ENCODE results near the gene SIGLEC5.

SIGLEC5 gene

DNA sequence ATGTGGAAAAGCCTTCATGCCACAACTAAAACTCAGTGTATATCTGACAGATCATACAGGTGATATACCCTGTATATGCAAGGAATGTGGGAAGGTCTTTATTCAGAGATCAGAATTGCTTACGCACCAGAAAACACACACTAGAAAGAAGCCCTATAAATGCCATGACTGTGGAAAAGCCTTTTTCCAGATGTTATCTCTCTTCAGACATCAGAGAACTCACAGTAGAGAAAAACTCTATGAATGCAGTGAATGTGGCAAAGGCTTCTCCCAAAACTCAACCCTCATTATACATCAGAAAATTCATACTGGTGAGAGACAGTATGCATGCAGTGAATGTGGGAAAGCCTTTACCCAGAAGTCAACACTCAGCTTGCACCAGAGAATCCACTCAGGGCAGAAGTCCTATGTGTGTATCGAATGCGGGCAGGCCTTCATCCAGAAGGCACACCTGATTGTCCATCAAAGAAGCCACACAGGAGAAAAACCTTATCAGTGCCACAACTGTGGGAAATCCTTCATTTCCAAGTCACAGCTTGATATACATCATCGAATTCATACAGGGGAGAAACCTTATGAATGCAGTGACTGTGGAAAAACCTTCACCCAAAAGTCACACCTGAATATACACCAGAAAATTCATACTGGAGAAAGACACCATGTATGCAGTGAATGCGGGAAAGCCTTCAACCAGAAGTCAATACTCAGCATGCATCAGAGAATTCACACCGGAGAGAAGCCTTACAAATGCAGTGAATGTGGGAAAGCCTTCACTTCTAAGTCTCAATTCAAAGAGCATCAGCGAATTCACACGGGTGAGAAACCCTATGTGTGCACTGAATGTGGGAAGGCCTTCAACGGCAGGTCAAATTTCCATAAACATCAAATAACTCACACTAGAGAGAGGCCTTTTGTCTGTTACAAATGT, 42.7 kb downstream of the SIGLEC5 start:
- Histone ChIP-seq H3K27me3 (no peaks in the 10 kb centered on the region), H3K27ac (no peak overlapping the region), H3K4me3 (ENCODE audit: low read depth in 1 of 2, low read length in 1 of 2) (no peak overlapping the region), H3K9me3 (peaks cover 5% of the 10 kb centered on the region), H3K36me3 (no peaks in the 10 kb centered on the region), H3K4me1 (ENCODE audit: control insufficient read depth in 1 of 2, insufficient read depth in 1 of 2, low read depth in 1 of 2, low read length in 1 of 2) (peaks cover 20 to 26% of the 10 kb centered on the region in 2 experiments)
- TF ChIP-seq, protein P1, sequence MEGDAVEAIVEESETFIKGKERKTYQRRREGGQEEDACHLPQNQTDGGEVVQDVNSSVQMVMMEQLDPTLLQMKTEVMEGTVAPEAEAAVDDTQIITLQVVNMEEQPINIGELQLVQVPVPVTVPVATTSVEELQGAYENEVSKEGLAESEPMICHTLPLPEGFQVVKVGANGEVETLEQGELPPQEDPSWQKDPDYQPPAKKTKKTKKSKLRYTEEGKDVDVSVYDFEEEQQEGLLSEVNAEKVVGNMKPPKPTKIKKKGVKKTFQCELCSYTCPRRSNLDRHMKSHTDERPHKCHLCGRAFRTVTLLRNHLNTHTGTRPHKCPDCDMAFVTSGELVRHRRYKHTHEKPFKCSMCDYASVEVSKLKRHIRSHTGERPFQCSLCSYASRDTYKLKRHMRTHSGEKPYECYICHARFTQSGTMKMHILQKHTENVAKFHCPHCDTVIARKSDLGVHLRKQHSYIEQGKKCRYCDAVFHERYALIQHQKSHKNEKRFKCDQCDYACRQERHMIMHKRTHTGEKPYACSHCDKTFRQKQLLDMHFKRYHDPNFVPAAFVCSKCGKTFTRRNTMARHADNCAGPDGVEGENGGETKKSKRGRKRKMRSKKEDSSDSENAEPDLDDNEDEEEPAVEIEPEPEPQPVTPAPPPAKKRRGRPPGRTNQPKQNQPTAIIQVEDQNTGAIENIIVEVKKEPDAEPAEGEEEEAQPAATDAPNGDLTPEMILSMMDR (IDR thresholded peaks at IDR 0.05) = no peak

DNA sequence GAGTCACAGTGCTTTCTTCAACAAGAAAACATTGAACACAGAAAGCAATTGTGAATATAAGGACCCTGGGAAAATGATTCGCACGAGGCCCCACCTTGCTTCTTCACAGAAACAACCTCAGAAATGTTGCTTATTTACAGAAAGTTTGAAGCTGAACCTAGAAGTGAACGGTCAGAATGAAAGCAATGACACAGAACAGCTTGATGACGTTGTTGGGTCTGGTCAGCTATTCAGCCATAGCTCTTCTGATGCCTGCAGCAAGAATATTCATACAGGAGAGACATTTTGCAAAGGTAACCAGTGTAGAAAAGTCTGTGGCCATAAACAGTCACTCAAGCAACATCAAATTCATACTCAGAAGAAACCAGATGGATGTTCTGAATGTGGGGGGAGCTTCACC, 43.4 kb downstream of the SIGLEC5 start:
- H3K4me3 ChIP-seq (ENCODE audit: low read depth in 1 of 2, low read length in 1 of 2) = no peak overlapping the region
- H3K9me3 ChIP-seq = peaks cover 5% of the 10 kb centered on the region
- TF ChIP-seq, protein P1 (IDR thresholded peaks at IDR 0.05) = no peak
- no peaks in the 10 kb centered on the region for H3K36me3 ChIP-seq
- H3K27me3 ChIP-seq = no peaks in the 10 kb centered on the region
- H3K27ac ChIP-seq = peak overlapping the region; percentile 61
- H3K4me1 ChIP-seq (ENCODE audit: control insufficient read depth in 1 of 2, insufficient read depth in 1 of 2, low read depth in 1 of 2, low read length in 1 of 2) = peaks cover 20 to 26% of the 10 kb centered on the region in 2 experiments

DNA sequence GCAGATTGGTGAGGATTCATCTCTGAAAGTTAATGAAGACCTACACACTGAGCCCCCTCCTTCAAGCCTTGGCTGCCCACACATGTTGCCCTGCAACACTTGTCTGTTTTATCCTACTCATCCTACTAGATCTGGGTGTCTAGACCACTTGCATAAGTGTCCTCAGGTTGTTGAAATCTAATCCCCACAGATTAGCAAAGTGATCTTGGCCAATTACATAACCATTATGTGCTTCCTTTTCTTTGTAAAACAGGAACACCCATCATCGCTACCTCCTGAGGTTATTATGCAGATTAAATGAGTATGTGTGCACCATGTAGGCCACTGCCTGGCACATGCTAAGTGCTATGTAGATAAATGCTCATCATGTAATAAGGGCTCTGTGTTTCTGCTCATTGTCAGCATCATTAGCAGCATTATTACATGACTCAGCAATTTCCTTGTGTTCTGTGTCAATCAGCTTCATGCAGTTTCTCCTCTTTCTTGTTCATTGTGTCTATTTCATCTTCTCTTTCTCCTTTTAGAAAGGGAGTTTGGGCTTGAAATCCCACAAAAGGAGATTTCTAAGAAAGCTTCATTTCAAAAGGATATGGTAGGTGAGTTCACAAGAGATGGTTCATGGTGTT, 44.0 kb downstream of the SIGLEC5 start:
- Histone ChIP-seq H3K4me3 (ENCODE audit: low read depth in 1 of 2, low read length in 1 of 2) (peak overlapping the region in 1 of 2 experiments; percentile 1), H3K4me1 (ENCODE audit: control insufficient read depth in 1 of 2, insufficient read depth in 1 of 2, low read depth in 1 of 2, low read length in 1 of 2) (peaks cover 20 to 26% of the 10 kb centered on the region in 2 experiments), H3K36me3 (no peaks in the 10 kb centered on the region), H3K27ac (peak overlapping the region; percentile 61), H3K27me3 (no peaks in the 10 kb centered on the region), H3K9me3 (peaks cover 5% of the 10 kb centered on the region)
- TF ChIP-seq, protein P1 (IDR thresholded peaks at IDR 0.05) = no peak

DNA sequence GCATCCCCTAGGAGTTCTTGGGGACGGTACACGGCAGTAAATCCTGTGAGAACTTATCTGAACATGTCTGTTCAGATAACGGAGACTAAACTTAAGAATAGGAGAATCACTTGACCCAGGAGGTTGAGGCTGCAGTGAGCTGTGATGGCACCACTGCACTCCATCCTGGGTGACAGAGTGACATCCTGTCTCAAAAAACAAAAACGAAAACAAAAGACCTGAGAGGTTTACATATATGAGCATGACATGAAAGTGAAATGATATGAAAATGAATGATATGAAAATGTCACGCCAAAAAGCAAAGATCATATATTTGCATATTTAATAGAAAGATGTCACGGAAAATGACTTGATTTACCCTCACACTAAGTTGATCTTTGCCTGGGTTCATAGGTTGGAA, 53.4 kb downstream of the SIGLEC5 start:
- H3K36me3 ChIP-seq = no peaks in the 10 kb centered on the region
- TF ChIP-seq, protein P1 (IDR thresholded peaks at IDR 0.05) = no peak
- peaks cover 0 to 1% of the 10 kb centered on the region in 2 experiments for H3K4me1 ChIP-seq (ENCODE audit: control insufficient read depth in 1 of 2, insufficient read depth in 1 of 2, low read depth in 1 of 2, low read length in 1 of 2)
- no peaks in the 10 kb centered on the region for H3K27me3 ChIP-seq
- no peak overlapping the region for H3K27ac ChIP-seq
- no peak overlapping the region for H3K4me3 ChIP-seq (ENCODE audit: low read depth in 1 of 2, low read length in 1 of 2)
- H3K9me3 ChIP-seq = no peaks in the 10 kb centered on the region

DNA sequence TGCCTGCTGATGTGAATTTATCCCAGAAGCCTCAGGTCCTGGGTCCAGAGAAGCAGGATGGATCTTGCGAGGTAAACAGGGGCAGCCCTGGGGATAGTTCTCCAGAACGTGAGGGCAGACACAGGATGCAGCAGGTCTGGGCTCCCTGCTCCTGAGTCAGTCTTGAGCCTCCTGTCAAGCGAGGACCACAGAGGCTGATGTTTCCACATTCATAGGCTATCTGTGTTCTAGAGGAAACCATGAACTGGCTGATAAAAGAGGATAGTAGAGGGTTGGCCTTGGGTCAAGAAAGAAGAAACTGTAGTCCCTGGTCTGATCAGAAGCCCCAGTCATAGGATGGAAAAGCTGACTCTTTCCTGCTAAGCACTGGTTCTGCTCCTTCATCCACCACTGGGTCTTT, 56.9 kb downstream of the SIGLEC5 start:
- H3K27ac ChIP-seq = no peak overlapping the region
- TF ChIP-seq, protein P1 (IDR thresholded peaks at IDR 0.05) = no peak
- peaks cover 24% of the 10 kb centered on the region for H3K27me3 ChIP-seq
- no peaks in the 10 kb centered on the region for H3K9me3 ChIP-seq
- no peak overlapping the region for H3K4me3 ChIP-seq (ENCODE audit: low read depth in 1 of 2, low read length in 1 of 2)
- H3K4me1 ChIP-seq (ENCODE audit: control insufficient read depth in 1 of 2, insufficient read depth in 1 of 2, low read depth in 1 of 2, low read length in 1 of 2) = peaks cover 7 to 16% of the 10 kb centered on the region in 2 experiments
- no peaks in the 10 kb centered on the region for H3K36me3 ChIP-seq
